IPS-15b (cell line): ENCODE measurements around the gene MTIF3.
A peak's percentile ranks its signal among the peaks of the same experiment; 100 is the strongest.

Source experiments
- H3K27me3 ChIP-seq: one replicate; pipeline ENCODE4 v1.6.1; 2013; ENCODE audit warnings: low read length; ENCODE audit not compliant: control insufficient read depth, insufficient read depth
- H3K36me3 ChIP-seq: one replicate; pipeline ENCODE4 v1.6.1; 2013; ENCODE audit warnings: low read length; ENCODE audit not compliant: control insufficient read depth, insufficient read depth
- H3K4me1 ChIP-seq: one replicate; pipeline ENCODE4 v1.6.1; 2013; ENCODE audit warnings: mild to moderate bottlenecking, low read length; ENCODE audit not compliant: control insufficient read depth, insufficient read depth
- H3K4me3 ChIP-seq: one replicate; pipeline ENCODE4 v1.5.1; 2013; ENCODE audit warnings: low read depth, low read length
- H3K9ac ChIP-seq: one replicate; pipeline ENCODE4 v1.6.1; 2013; ENCODE audit warnings: low read depth, mild to moderate bottlenecking, low read length
- H3K9me3 ChIP-seq: one replicate; pipeline ENCODE4 v1.6.1; 2013; ENCODE audit warnings: mild to moderate bottlenecking, low read length; ENCODE audit not compliant: control insufficient read depth, insufficient read depth

The MTIF3 gene

GRCh38 chr13:27476943-27477703 is 26.8 kb upstream of the MTIF3 start:
- no peak overlapping the region for H3K9ac ChIP-seq

DNA sequence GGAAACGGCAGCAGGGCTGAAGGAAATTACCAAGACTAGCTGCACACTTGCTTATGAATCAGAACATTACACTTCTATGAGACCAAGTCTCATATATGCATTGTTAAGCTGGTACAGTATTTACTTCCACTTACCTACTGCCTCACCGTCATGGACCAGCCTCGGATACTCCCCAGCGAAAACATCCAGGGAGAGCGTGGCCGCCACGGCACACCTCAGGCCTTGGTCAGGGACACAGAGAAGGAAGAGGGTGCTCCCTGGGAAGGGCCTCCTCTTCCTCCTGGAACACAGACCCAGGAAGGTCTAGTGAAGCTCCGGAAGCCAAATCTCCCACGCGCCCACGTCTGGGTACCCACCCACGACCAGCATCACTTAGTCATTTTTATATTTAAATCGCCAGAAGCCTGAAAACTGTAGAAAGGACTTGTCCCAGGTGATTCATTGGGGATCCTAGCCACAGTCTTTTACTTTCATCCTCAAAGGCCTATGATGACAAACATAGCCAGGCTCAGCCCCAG is 24.4 kb upstream of the MTIF3 start:
- Histone ChIP-seq H3K9ac (no peak overlapping the region), H3K36me3 (no peaks in the 10 kb centered on the region), H3K4me3 (no peak overlapping the region), H3K27me3 (no peaks in the 10 kb centered on the region), H3K9me3 (no peaks in the 10 kb centered on the region), H3K4me1 (no peaks in the 10 kb centered on the region)

More at GRCh38 chr13:27476943-27477703, 26.8 kb upstream of the MTIF3 start:
- Histone ChIP-seq H3K9me3 (no peaks in the 10 kb centered on the region), H3K27me3 (no peaks in the 10 kb centered on the region), H3K4me1 (no peaks in the 10 kb centered on the region), H3K4me3 (no peak overlapping the region), H3K36me3 (no peaks in the 10 kb centered on the region)

GRCh38 chr13:27472941-27473340 is 22.6 kb upstream of the MTIF3 start:
- H3K9me3 ChIP-seq: no peaks in the 10 kb centered on the region
- no peaks in the 10 kb centered on the region for H3K4me1 ChIP-seq
- no peak overlapping the region for H3K9ac ChIP-seq
- no peaks in the 10 kb centered on the region for H3K36me3 ChIP-seq
- no peaks in the 10 kb centered on the region for H3K27me3 ChIP-seq
- H3K4me3 ChIP-seq: no peak overlapping the region

DNA sequence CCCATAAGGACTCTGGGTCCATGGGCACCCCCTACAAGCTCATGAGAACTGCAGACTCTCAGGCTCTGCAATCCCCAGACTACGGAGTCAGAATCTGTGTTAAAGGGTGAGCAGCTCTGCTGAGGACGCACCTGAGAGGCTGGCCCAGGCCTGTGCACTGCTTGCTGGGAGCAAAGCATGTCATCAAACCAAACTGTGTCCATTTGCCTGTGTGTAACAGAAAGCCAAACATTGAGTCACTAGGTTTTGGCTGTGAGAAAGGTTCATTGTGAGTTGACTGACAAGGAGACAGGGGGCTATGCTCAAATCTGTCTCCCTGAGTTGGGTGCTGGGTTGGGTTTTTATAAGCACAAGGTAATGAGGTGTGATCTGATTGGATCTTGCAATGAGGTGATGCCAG is 22.1 kb upstream of the MTIF3 start:
- Histone ChIP-seq H3K36me3 (no peaks in the 10 kb centered on the region), H3K4me1 (no peaks in the 10 kb centered on the region), H3K9me3 (no peaks in the 10 kb centered on the region), H3K9ac (no peak overlapping the region), H3K4me3 (no peak overlapping the region), H3K27me3 (no peaks in the 10 kb centered on the region)

GRCh38 chr13:27470075-27470820 is 19.9 kb upstream of the MTIF3 start:
- Histone ChIP-seq H3K36me3 (no peaks in the 10 kb centered on the region), H3K9me3 (no peaks in the 10 kb centered on the region)

DNA sequence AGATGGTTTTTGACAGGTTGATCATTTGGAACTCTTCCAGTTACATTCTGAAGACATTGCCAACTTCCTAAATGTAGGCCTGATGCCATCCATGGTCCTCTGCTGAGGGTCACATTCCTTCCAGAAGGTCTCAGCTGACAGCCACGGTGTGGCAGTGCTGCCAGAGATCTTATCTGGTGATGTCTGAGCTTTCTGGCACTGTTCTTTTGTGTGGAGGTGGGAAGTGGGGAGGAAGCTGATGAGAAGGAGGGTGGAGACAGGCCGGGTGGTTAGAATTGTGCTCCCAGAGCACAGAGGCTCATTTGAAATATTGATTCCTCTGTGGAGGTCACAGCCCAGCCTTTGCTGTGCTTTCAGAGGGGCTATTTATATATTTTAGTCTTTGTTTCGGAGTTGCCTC is 16.1 kb upstream of the MTIF3 start:
- no peak overlapping the region for H3K9ac ChIP-seq
- no peaks in the 10 kb centered on the region for H3K36me3 ChIP-seq
- H3K4me3 ChIP-seq: no peak overlapping the region
- no peaks in the 10 kb centered on the region for H3K27me3 ChIP-seq
- H3K4me1 ChIP-seq: no peaks in the 10 kb centered on the region
- no peaks in the 10 kb centered on the region for H3K9me3 ChIP-seq

More at GRCh38 chr13:27470075-27470820, 19.9 kb upstream of the MTIF3 start:
- H3K27me3 ChIP-seq: no peaks in the 10 kb centered on the region
- H3K4me3 ChIP-seq: no peak overlapping the region
- H3K9ac ChIP-seq: no peak overlapping the region
- H3K4me1 ChIP-seq: no peaks in the 10 kb centered on the region

GRCh38 chr13:27465611-27466010 is 15.2 kb upstream of the MTIF3 start:
- H3K9ac ChIP-seq: no peak overlapping the region
- H3K4me3 ChIP-seq: no peak overlapping the region
- H3K36me3 ChIP-seq: no peaks in the 10 kb centered on the region
- H3K9me3 ChIP-seq: no peaks in the 10 kb centered on the region
- no peaks in the 10 kb centered on the region for H3K27me3 ChIP-seq
- no peaks in the 10 kb centered on the region for H3K4me1 ChIP-seq

- no peaks in the 10 kb centered on the region for H3K9me3 ChIP-seq
- no peak overlapping the region for H3K4me3 ChIP-seq
- no peaks in the 10 kb centered on the region for H3K36me3 ChIP-seq
- H3K27me3 ChIP-seq: no peaks in the 10 kb centered on the region
- H3K4me1 ChIP-seq: no peaks in the 10 kb centered on the region
- H3K9ac ChIP-seq: no peak overlapping the region
Measured at GRCh38 chr13:27463500-27463899, 13.1 kb upstream of the MTIF3 start.

- H3K4me1 ChIP-seq: no peaks in the 10 kb centered on the region
- no peak overlapping the region for H3K4me3 ChIP-seq
- H3K36me3 ChIP-seq: no peaks in the 10 kb centered on the region
- H3K27me3 ChIP-seq: no peaks in the 10 kb centered on the region
- H3K9me3 ChIP-seq: no peaks in the 10 kb centered on the region
- H3K9ac ChIP-seq: no peak overlapping the region
Measured at GRCh38 chr13:27461940-27462584, 11.7 kb upstream of the MTIF3 start.

DNA sequence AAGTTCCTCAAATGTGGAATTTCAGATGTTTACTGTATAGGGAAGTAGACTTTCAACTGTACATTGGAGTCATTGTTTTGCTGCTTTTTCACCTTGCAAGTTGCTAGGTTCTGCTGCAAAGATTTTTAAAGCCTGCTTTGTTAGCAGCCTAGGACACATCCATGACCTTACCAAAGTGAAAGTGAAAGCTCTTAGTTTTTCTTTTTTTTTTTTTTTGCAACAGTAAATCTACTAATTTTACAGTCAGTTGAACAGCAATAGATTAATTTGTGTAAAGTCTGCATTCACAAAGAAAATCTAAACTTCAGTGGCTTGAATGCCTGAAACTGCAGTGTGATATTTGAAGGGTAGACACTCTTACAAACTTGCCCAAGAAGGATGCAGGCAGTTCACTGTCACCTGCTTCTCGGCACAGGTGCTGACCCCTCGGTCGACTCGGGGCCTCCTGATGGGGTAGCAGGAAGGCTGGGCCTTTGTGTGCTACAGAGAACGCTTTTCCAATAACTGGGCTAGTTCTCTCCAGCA is 5.0 kb upstream of the MTIF3 start:
- Histone ChIP-seq H3K9ac (no peak overlapping the region), H3K4me3 (no peak overlapping the region), H3K9me3 (no peaks in the 10 kb centered on the region), H3K36me3 (no peaks in the 10 kb centered on the region), H3K4me1 (no peaks in the 10 kb centered on the region), H3K27me3 (no peaks in the 10 kb centered on the region)

- H3K4me1 ChIP-seq: peaks cover 5% of the 10 kb centered on the region
Measured at GRCh38 chr13:27450921-27451471, 632 bp upstream of the MTIF3 start.

More at GRCh38 chr13:27450921-27451471, 632 bp upstream of the MTIF3 start:
- Histone ChIP-seq H3K9me3 (no peaks in the 10 kb centered on the region), H3K36me3 (no peaks in the 10 kb centered on the region), H3K9ac (peak overlapping the region; percentile 68), H3K27me3 (no peaks in the 10 kb centered on the region), H3K4me3 (peak overlapping the region; percentile 94)
